HL-60 (cell line): Measurements from ENCODE around the gene IBTK.
"Not testable (repeated sequence)": the region's sequence is repeated elsewhere in the genome, so short reads cannot be mapped to it uniquely, and the experiment has no call there.

Source experiments
- CTCF ChIP-seq: IDR thresholded peaks from one replicate; pipeline ENCODE4 v1.5.1; 2011; ENCODE audit warnings: low read length, control low read depth, inconsistent platforms; ENCODE audit not compliant: insufficient read depth
- POLR2AphosphoS5 ChIP-seq: IDR thresholded peaks from 2 replicates; pipeline ENCODE4 v1.6.1; 2012; ENCODE audit warnings: low read depth
- REST ChIP-seq: IDR thresholded peaks from 2 replicates; pipeline ENCODE4 v1.6.1; 2012; ENCODE audit warnings: low read depth; ENCODE audit not compliant: insufficient replicate concordance
- SPI1 ChIP-seq: IDR thresholded peaks from 2 replicates; pipeline ENCODE4 v1.6.1; 2012; ENCODE audit warnings: low read depth, mild to moderate bottlenecking, borderline replicate concordance

- TF ChIP-seq CTCF, POLR2AphosphoS5, SPI1, REST: not testable (repeated sequence)
Observed at GRCh38 chr6:82151147-82151546, 96.4 kb downstream of the IBTK start.
